Renal pelvis (tissue), 4 donors: ENCODE results near the gene SERF2. TPM values are rescaled to one million over a fixed set of nuclear protein-coding genes. Genes with fewer than 3 reads are reported as not detected.
"Not testable (repeated sequence)": the region's sequence is repeated elsewhere in the genome, so short reads cannot be mapped to it uniquely, and the experiment has no call there.

Experiments used
- DNase-seq: peaks from one replicate; pipeline ENCODE4 v3.0.0-alpha.2; 2013
- polyA plus RNA-seq, 3 donors: library from polyadenylated mRNA; unstranded; fragments of 120-200 nt; gene quantifications; one replicate each; pipeline ENCODE4 v1.2.1, GENCODE V29; 2013; ENCODE audit not compliant: insufficient read length in 3 of 3

SERF2 gene
- polyA plus RNA-seq, 3 donors, result 586 to 760 (median 676) TPM

DNA sequence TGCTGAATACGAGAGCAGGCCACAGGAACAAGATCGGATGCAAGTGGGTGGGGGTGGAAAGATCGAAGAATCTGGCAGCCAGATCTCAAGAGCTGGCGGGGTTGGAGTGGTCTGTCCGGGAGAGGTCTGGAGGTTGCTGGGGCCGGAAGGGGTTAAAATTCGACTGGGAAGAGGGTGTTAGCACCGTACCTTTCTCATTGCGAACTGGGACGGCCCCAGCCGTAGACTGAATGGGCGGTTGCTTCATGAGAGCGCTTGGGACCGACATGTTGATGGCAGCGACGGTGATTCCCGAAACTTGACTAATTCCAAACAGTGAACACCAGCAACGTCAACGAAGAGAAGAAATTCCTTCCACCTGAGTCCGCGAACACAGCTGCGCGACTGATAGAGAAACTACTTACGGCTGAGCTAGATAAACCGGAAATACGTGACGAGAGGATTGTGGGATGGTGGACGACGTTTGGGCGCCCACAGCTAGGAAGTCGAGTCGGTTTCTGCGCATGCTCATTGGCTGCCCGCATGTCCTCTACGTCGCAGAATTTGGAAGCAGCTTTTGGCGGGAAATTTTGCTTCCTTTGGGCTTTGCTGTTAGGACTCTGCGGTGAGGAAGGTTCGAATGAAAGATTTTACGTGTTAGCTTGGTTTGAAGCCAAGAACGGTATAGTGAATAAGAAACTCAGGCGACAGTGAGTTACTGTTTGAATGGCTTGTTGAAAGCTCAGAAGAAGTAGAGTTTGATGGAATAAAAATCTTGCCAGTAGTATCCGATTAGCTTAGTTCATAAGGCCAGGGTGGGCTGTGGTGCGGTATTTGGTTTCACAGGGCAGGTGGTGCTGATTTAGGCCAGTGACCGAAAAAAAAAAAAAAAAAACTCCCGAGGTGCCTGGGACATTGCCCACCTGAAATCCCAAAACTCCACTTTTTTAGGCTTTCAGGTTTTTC is 32.5 kb downstream of the SERF2 start, which contains the start of gene MFAP1:
TSS of gene MFAP1 (minus strand) at position 389 of the 945 bp plus-strand sequence. CDS start at position 268, 121 bp downstream.
- peak; percentile 95 for DNase-seq

- not testable (repeated sequence) for DNase-seq
These were observed 33.2 kb downstream of the SERF2 start for GRCh38 chr15:43825305-43825704.

GRCh38 chr15:43826029-43826507 is 33.9 kb downstream of the SERF2 start:
- DNase-seq, result no peak

- DNase-seq, result peak; percentile 79
These were observed 34.6 kb downstream of the SERF2 start, which contains the start of gene WDR76 for GRCh38 chr15:43826508-43827341. WDR76 (plus strand) TSS chr15:43827002; CDS start chr15:43827033, 31 bp downstream.

- no peak for DNase-seq
These were observed 36.0 kb downstream of the SERF2 start for GRCh38 chr15:43828061-43828657.

DNA sequence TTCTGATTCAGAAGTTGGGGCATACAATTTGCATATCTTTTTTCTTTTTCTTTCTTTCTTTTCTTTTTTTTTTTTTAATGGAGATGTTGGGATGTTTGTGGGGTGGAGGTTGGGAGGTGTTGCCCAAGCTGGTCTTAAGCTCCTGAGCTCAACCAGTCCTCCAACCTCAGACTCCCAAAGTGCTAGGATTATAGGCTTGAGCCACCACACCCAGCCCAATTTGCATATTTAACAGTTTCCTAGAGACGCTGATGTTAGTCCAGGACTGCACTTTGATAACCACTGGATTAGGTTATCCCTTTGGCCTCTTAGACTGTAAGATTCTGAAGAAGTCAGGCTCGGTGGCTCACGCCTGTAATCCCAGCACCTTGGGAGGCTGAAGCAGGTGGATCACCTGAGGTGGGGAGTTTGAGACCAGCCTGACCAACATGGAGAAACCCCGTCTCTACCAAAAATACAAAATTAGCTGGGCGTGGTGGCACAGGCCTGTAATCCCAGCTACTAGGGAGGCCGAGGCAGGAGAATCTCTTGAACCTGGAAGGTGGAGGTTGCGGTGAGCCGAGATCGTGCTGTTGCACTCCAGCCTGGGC is 37.9 kb downstream of the SERF2 start:
- not testable (repeated sequence) for DNase-seq

GRCh38 chr15:43830691-43831275 is 38.7 kb downstream of the SERF2 start:
- not testable (repeated sequence) for DNase-seq

DNA sequence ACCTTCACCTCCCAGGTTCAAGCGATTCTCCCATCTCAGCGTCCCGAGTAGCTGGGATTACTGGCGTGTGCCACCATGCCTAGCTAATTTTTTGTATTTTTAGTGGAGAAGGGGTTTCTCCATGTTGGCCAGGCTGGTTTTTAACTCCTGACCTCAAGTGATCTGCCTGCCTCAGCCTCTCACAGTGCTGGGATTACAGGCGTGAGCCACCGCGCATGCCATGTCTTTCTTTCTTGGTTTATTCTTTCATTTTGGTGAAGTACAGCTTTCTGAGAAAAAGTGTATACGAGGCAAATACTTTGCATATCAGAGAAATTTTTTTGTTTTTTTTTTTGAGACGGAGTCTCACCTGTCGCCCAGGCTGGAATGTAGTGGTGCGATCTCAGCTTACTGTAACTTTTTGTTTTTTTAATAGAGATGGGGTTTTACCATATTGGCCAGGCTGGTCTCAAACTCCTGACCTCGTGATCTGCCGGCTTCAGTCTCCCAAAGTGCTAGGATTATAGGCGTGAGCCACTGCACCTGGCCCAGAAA is 39.5 kb downstream of the SERF2 start:
- not testable (repeated sequence) for DNase-seq

DNA sequence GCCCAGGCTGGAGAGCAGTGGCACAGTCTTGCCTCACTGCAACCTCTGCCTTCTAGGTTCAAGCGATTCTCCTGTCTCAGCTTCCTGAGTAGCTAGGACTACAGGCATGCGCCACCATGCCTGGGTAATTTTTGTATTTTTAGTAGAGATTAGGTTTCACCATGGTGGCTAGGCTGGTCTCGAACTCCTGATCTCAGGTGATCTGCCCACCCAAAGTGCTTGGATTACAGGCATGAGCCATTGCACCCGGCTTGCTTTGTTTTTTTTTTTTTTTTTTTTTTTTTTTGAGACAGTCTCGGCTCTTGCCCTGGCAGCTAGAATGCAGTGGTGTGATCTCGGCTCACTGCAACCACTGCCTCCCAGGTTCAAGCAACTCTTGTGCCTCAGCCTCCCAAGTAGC is 40.4 kb downstream of the SERF2 start:
- DNase-seq, result not testable (repeated sequence)

GRCh38 chr15:43845421-43845820 is 53.3 kb downstream of the SERF2 start:
- no peak for DNase-seq

Other genes with a start within 250 kb of the SERF2 start
- 10 to 100 TPM; 21.1 to 41.8 (median 36.1) TPM for gene PPIP5K1, start 202.1 kb upstream of the SERF2 start, polyA plus RNA-seq
- gene CKMT1B, start 198.3 kb upstream of the SERF2 start, polyA plus RNA-seq, result 1 to 10 TPM; 2.2 to 3.4 (median 3.2) TPM
- gene STRC, start 173.5 kb upstream of the SERF2 start, polyA plus RNA-seq, result 1 to 10 TPM in 2 of 3 donors, under 1 TPM in 1; 0.63 to 1.8 (median 1.2) TPM
- 10 to 100 TPM in 1 of 3 donors, 1 to 10 TPM in 2; 3.3 to 13.3 (median 9.4) TPM for gene CATSPER2, start 143.5 kb upstream of the SERF2 start, polyA plus RNA-seq
- 1 to 10 TPM; 2.6 to 3.5 (median 3.3) TPM for gene CKMT1A, start 98.5 kb upstream of the SERF2 start, polyA plus RNA-seq
- gene PDIA3, start 45.9 kb upstream of the SERF2 start, polyA plus RNA-seq, result 100 to 1,000 TPM; 489 to 632 (median 518) TPM
- 1 to 10 TPM; 3.1 to 3.2 (median 3.2) TPM for gene ELL3, start 15.4 kb upstream of the SERF2 start, polyA plus RNA-seq
- under 1 TPM in 2 of 3 donors, not detected in 1; 0.25 to 0.47 TPM for gene SERINC4, start 7.9 kb downstream of the SERF2 start, polyA plus RNA-seq
- gene HYPK, start 8.3 kb downstream of the SERF2 start, polyA plus RNA-seq, result 10 to 100 TPM; 12.9 to 21.1 (median 13.3) TPM
- 10 to 100 TPM; 58.3 to 74.3 (median 71.1) TPM for gene MFAP1, start 32.4 kb downstream of the SERF2 start, polyA plus RNA-seq
- 10 to 100 TPM; 12.6 to 14.0 (median 13.9) TPM for gene WDR76, start 34.7 kb downstream of the SERF2 start, polyA plus RNA-seq